ENCODE data around the gene ALK. TPM values are rescaled to one million over a fixed set of nuclear protein-coding genes. Genes with fewer than 3 reads are reported as not detected.

The ALK gene
- total and polyA plus RNA-seq, 2 donors (not counting 1 experiment from before 2014, with no cell fraction given) = under 0.01 to 0.02 TPM

- TF ChIP-seq CTCF (conservative IDR thresholded peaks at IDR 0.05 in 1 of 2, IDR thresholded peaks at IDR 0.05 in 1 of 2; ENCODE audit: low read depth in 1 of 2, low read length in 2 of 2) (no peak), EZH2 (IDR thresholded peaks at IDR 0.05; ENCODE audit: low read length, missing control alignments) (no peak)
- Histone ChIP-seq H4K20me1 (ENCODE audit: control insufficient read depth, extremely low read depth, insufficient read depth, low read length) (peaks cover 2% of the 10 kb centered on the region), H3K36me3 (ENCODE audit: control insufficient read depth, insufficient read depth, low read length) (no peaks in the 10 kb centered on the region), H3K79me2 (ENCODE audit: control insufficient read depth, insufficient read depth, low read length) (no peaks in the 10 kb centered on the region), H2AFZ (ENCODE audit: low read length) (no peak overlapping the region), H3K4me3 (replicated peaks in 1 of 4; ENCODE audit: control extremely low read depth in 1 of 4, insufficient read depth in 1 of 4, low read depth in 3 of 4, low read length in 4 of 4) (no peak overlapping the region), H3K4me2 (ENCODE audit: extremely low read depth, insufficient read depth, low read length) (no peak overlapping the region), H3K27me3 (ENCODE audit: control insufficient read depth, insufficient read depth, low read length) (peaks cover 4% of the 10 kb centered on the region), H3K27ac (ENCODE audit: insufficient read depth, low read length) (no peak overlapping the region), H3K9me3 (ENCODE audit: control insufficient read depth, insufficient read depth, low read depth, low read length) (no peaks in the 10 kb centered on the region), H3K9ac (ENCODE audit: insufficient read depth, low read length) (no peak overlapping the region), H3K4me1 (ENCODE audit: control insufficient read depth, extremely low read depth, insufficient read depth, low read length) (no peaks in the 10 kb centered on the region)
- no peak for DNase-seq (ENCODE audit: low read depth in 2 of 2)
Measured at GRCh38 chr2:29261003-29261402, 660.4 kb downstream of the ALK start.

GRCh38 chr2:29260142-29260772 is 661.1 kb downstream of the ALK start:
- H3K4me3 ChIP-seq (replicated peaks in 1 of 4; ENCODE audit: control extremely low read depth in 1 of 4, insufficient read depth in 1 of 4, low read depth in 3 of 4, low read length in 4 of 4) = no peak overlapping the region
- H4K20me1 ChIP-seq (ENCODE audit: control insufficient read depth, extremely low read depth, insufficient read depth, low read length) = peaks cover 2% of the 10 kb centered on the region
- no peak for TF ChIP-seq CTCF (conservative IDR thresholded peaks at IDR 0.05 in 1 of 2, IDR thresholded peaks at IDR 0.05 in 1 of 2; ENCODE audit: low read depth in 1 of 2, low read length in 2 of 2)
- TF ChIP-seq EZH2 (IDR thresholded peaks at IDR 0.05; ENCODE audit: low read length, missing control alignments) = no peak
- H3K4me1 ChIP-seq (ENCODE audit: control insufficient read depth, extremely low read depth, insufficient read depth, low read length) = no peaks in the 10 kb centered on the region
- no peak overlapping the region for H2AFZ ChIP-seq (ENCODE audit: low read length)
- H3K36me3 ChIP-seq (ENCODE audit: control insufficient read depth, insufficient read depth, low read length) = no peaks in the 10 kb centered on the region
- H3K27ac ChIP-seq (ENCODE audit: insufficient read depth, low read length) = no peak overlapping the region
- H3K9ac ChIP-seq (ENCODE audit: insufficient read depth, low read length) = no peak overlapping the region
- no peaks in the 10 kb centered on the region for H3K79me2 ChIP-seq (ENCODE audit: control insufficient read depth, insufficient read depth, low read length)
- peak; percentile 25 to 73 for DNase-seq (ENCODE audit: low read depth in 2 of 2)
- peaks cover 3% of the 10 kb centered on the region for H3K27me3 ChIP-seq (ENCODE audit: control insufficient read depth, insufficient read depth, low read length)
- no peaks in the 10 kb centered on the region for H3K9me3 ChIP-seq (ENCODE audit: control insufficient read depth, insufficient read depth, low read depth, low read length)
- H3K4me2 ChIP-seq (ENCODE audit: extremely low read depth, insufficient read depth, low read length) = no peak overlapping the region

GRCh38 chr2:29259221-29259620 is 662.2 kb downstream of the ALK start:
- TF ChIP-seq EZH2 (IDR thresholded peaks at IDR 0.05; ENCODE audit: low read length, missing control alignments) (no peak), CTCF (conservative IDR thresholded peaks at IDR 0.05 in 1 of 2, IDR thresholded peaks at IDR 0.05 in 1 of 2; ENCODE audit: low read depth in 1 of 2, low read length in 2 of 2) (no peak)
- H2AFZ ChIP-seq (ENCODE audit: low read length) = no peak overlapping the region
- H3K79me2 ChIP-seq (ENCODE audit: control insufficient read depth, insufficient read depth, low read length) = no peaks in the 10 kb centered on the region
- H3K36me3 ChIP-seq (ENCODE audit: control insufficient read depth, insufficient read depth, low read length) = no peaks in the 10 kb centered on the region
- H3K9ac ChIP-seq (ENCODE audit: insufficient read depth, low read length) = no peak overlapping the region
- no peak overlapping the region for H3K4me3 ChIP-seq (replicated peaks in 1 of 4; ENCODE audit: control extremely low read depth in 1 of 4, insufficient read depth in 1 of 4, low read depth in 3 of 4, low read length in 4 of 4)
- no peak overlapping the region for H3K4me2 ChIP-seq (ENCODE audit: extremely low read depth, insufficient read depth, low read length)
- peaks cover 3% of the 10 kb centered on the region for H3K27me3 ChIP-seq (ENCODE audit: control insufficient read depth, insufficient read depth, low read length)
- no peaks in the 10 kb centered on the region for H3K4me1 ChIP-seq (ENCODE audit: control insufficient read depth, extremely low read depth, insufficient read depth, low read length)
- no peak overlapping the region for H3K27ac ChIP-seq (ENCODE audit: insufficient read depth, low read length)
- DNase-seq (ENCODE audit: low read depth in 2 of 2) = peak; percentile 9 to 68
- peaks cover 2% of the 10 kb centered on the region for H4K20me1 ChIP-seq (ENCODE audit: control insufficient read depth, extremely low read depth, insufficient read depth, low read length)
- no peaks in the 10 kb centered on the region for H3K9me3 ChIP-seq (ENCODE audit: control insufficient read depth, insufficient read depth, low read depth, low read length)
